Motor neuron (in vitro differentiated cells): ENCODE data around the gene SLC12A9. TPM values are rescaled to one million over a fixed set of nuclear protein-coding genes. Genes with fewer than 3 reads are reported as not detected.

Source experiments
- ATAC-seq, 8 experiments: fragments of 200-7000 bp; cut with Tn5 transposase; replicated peaks in 6 of 8; 2 replicates each; pipeline ENCODE4 v1.8.0; 2021; ENCODE audit warnings: mild to moderate bottlenecking in 8 of 8, moderate library complexity in 8 of 8
- H3K27ac ChIP-seq, 2 donors: fragments of 250-450 bp; sonication (Bioruptor Pico); 2 replicates each; pipeline ENCODE4 v1.9.0; 2021; ENCODE audit warnings: antibody characterized with exemption in 2 of 2, mild to moderate bottlenecking in 2 of 2, moderate library complexity in 1 of 2
- H3K4me1 ChIP-seq, 2 donors: fragments of 250-450 bp; sonication (Bioruptor Pico); replicated peaks in 1 of 2; 2 replicates each; pipeline ENCODE4 v1.6.1; 2021; ENCODE audit warnings: antibody characterized with exemption in 2 of 2, mild to moderate bottlenecking in 2 of 2, moderate library complexity in 1 of 2
- H3K4me3 ChIP-seq, 5 donors: fragments of 250-450 bp; sonication (Bioruptor Pico); 2 replicates each; pipeline ENCODE4 v1.9.0; 2021; ENCODE audit warnings: antibody characterized with exemption in 5 of 5, mild to moderate bottlenecking in 5 of 5, moderate library complexity in 4 of 5
- WGBS, 10 experiments: fragments of 450-650 bp; shearing (Covaris generic); methylation state at CpG; one replicate each; pipeline ENCODE4 v1.0.0; 2022; 5-methylcytosine and 5-hydroxymethylcytosine counted together
- in situ Hi-C, 9 experiments: fragments of 400-800 bp; cut with MboI; loops; one replicate each; pipeline ENCODE4 v1.15.0; 2021; ENCODE audit warnings: low sequenced_read_pairs in 9 of 9, low pct_unique_long_range_greater_than_20kb in 2 of 9; ENCODE audit not compliant: unreplicated experiment in 9 of 9
- total RNA-seq, 8 experiments: library from RNA; unstranded; fragments of 300-600 nt; gene quantifications; 2 replicates each; pipeline versions ENCODE4 v1.2.3 to v1.2.4, GENCODE V29; 2022

SLC12A9 gene
- total RNA-seq, 8 experiments from 2014 or later: 6.8 to 29.3 (median 11.9) TPM

GRCh38 chr7:100881136-100881535, 28.6 kb downstream of the SLC12A9 start:
- no peak overlapping the region for H3K27ac ChIP-seq
- no peak for ATAC-seq
- in situ Hi-C loops: loop anchor here in 2 of 9 experiments (25.0 kb wide), 3 partner anchors 181 to 406 kb away; partner anchors contain the start of gene NAT16 (in 1 of the 2)
- WGBS, 10 experiments: 80 to 100% (median 94%) methylated on average over 1 to 19 of the region's 20 CpGs; no CpG with 5 or more reads in 5 of the 10 experiments
- H3K4me3 ChIP-seq: no peak overlapping the region
- peaks cover 11 to 12% of the 10 kb centered on the region in 2 donors for H3K4me1 ChIP-seq

- in situ Hi-C loops: loop anchor here in 2 of 9 experiments (25.0 kb wide), 3 partner anchors 180 to 405 kb away; partner anchors contain the start of gene NAT16 (in 1 of the 2)
- H3K27ac ChIP-seq: no peak overlapping the region
- WGBS, 10 experiments: 93 to 100% (median 100%) methylated on average over 1 to 5 of the region's 9 CpGs; no CpG with 5 or more reads in 5 of the 10 experiments
- ATAC-seq: peak in 2 of 8 experiments; percentile 4 to 10
- H3K4me1 ChIP-seq: peaks cover 0 to 2% of the 10 kb centered on the region in 2 donors
- no peak overlapping the region for H3K4me3 ChIP-seq
These were observed 29.7 kb downstream of the SLC12A9 start for GRCh38 chr7:100882201-100882600.

- in situ Hi-C loops: loop anchor here in 2 of 9 experiments (25.0 kb wide), 3 partner anchors 179 to 404 kb away; partner anchors contain the start of gene NAT16 (in 1 of the 2)
- no peak for ATAC-seq
- 64 to 100% (median 92%) methylated on average over 1 to 9 of the region's 24 CpGs; no CpG with 5 or more reads in 1 of the 10 experiments for WGBS, 10 experiments
- no peak overlapping the region for H3K27ac ChIP-seq
- no peak overlapping the region for H3K4me3 ChIP-seq
- H3K4me1 ChIP-seq: peaks cover 1 to 3% of the 10 kb centered on the region in 2 donors
These were observed 30.4 kb downstream of the SLC12A9 start for GRCh38 chr7:100882785-100883526.

- in situ Hi-C loops: loop anchor here in 2 of 9 experiments (25.0 kb wide), 3 partner anchors 177 to 402 kb away; partner anchors contain the start of gene NAT16 (in 1 of the 2)
These were observed 32.4 kb downstream of the SLC12A9 start for GRCh38 chr7:100884736-100885439.

GRCh38 chr7:100885440-100886141, 33.1 kb downstream of the SLC12A9 start:
- Histone ChIP-seq H3K27ac (no peak overlapping the region), H3K4me1 (peaks cover 14 to 16% of the 10 kb centered on the region in 2 donors), H3K4me3 (no peak overlapping the region)
- 70 to 100% (median 86%) methylated on average over 1 to 12 of the region's 22 CpGs; no CpG with 5 or more reads in 1 of the 10 experiments for WGBS, 10 experiments
- no peak for ATAC-seq
- in situ Hi-C loops: loop anchor here in 2 of 9 experiments (25.0 kb wide), 3 partner anchors 177 to 402 kb away; partner anchors contain the start of gene NAT16 (in 1 of the 2)

More at GRCh38 chr7:100884736-100885439, 32.4 kb downstream of the SLC12A9 start:
- H3K4me3 ChIP-seq: no peak overlapping the region
- H3K27ac ChIP-seq: no peak overlapping the region
- H3K4me1 ChIP-seq: peaks cover 12 to 13% of the 10 kb centered on the region in 2 donors
- 74 to 100% (median 97%) methylated on average over 2 to 13 of the region's 29 CpGs; no CpG with 5 or more reads in 4 of the 10 experiments for WGBS, 10 experiments
- no peak for ATAC-seq

- 50 to 100% (median 95%) methylated on average over 1 to 13 of the region's 27 CpGs; no CpG with 5 or more reads in 4 of the 10 experiments for WGBS, 10 experiments
- in situ Hi-C loops: loop anchor here in 2 of 9 experiments (25.0 kb wide), 3 partner anchors 176 to 401 kb away; partner anchors contain the start of gene NAT16 (in 1 of the 2)
- H3K4me3 ChIP-seq: no peak overlapping the region
- H3K4me1 ChIP-seq: peaks cover 22 to 23% of the 10 kb centered on the region in 2 donors
- no peak for ATAC-seq
- no peak overlapping the region for H3K27ac ChIP-seq
These were observed 33.8 kb downstream of the SLC12A9 start for GRCh38 chr7:100886142-100886935.

GRCh38 chr7:100886936-100887515, 34.5 kb downstream of the SLC12A9 start:
- ATAC-seq: no peak
- 70 to 100% (median 93%) methylated on average over 3 to 13 of the region's 25 CpGs; no CpG with 5 or more reads in 7 of the 10 experiments for WGBS, 10 experiments
- H3K27ac ChIP-seq: no peak overlapping the region
- H3K4me3 ChIP-seq: no peak overlapping the region
- H3K4me1 ChIP-seq: peaks cover 24 to 25% of the 10 kb centered on the region in 2 donors
- in situ Hi-C loops: loop anchor here in 2 of 9 experiments (25.0 kb wide), 3 partner anchors 175 to 400 kb away; partner anchors contain the start of gene NAT16 (in 1 of the 2)

- 61 to 90% (median 68%) methylated on average over 2 to 3 of the region's 21 CpGs; no CpG with 5 or more reads in 6 of the 10 experiments for WGBS, 10 experiments
- ATAC-seq: no peak
- in situ Hi-C loops: loop anchor here in 2 of 9 experiments (25.0 kb wide), 3 partner anchors 175 to 400 kb away; partner anchors contain the start of gene NAT16 (in 1 of the 2)
- Histone ChIP-seq H3K4me1 (peaks cover 24 to 25% of the 10 kb centered on the region in 2 donors), H3K4me3 (no peak overlapping the region), H3K27ac (no peak overlapping the region)
These were observed 35.2 kb downstream of the SLC12A9 start for GRCh38 chr7:100887516-100888290.

GRCh38 chr7:100888291-100888987, 35.9 kb downstream of the SLC12A9 start:
- Histone ChIP-seq H3K27ac (peak overlapping the region; percentile 78 to 94), H3K4me1 (peaks cover 24 to 25% of the 10 kb centered on the region in 2 donors), H3K4me3 (peak overlapping the region; percentile 45 to 66 (median 55))
- WGBS, 10 experiments: 28 to 100% (median 70%) methylated on average over 1 to 7 of the region's 18 CpGs; no CpG with 5 or more reads in 3 of the 10 experiments
- no peak for ATAC-seq
- in situ Hi-C loops: loop anchor here in 2 of 9 experiments (25.0 kb wide), 3 partner anchors 174 to 399 kb away; partner anchors contain the start of gene NAT16 (in 1 of the 2)
